ENCODE data around the gene APOBEC3C.

GRCh38 chr22:38971791-38972190 lies 42.3 kb upstream of the APOBEC3C start:
- TF ChIP-seq POLR2A (IDR thresholded peaks at IDR 0.05; ENCODE audit: low read length) = no peak
- TF ChIP-seq GATA1 (IDR thresholded peaks at IDR 0.05; ENCODE audit: low read depth, low read length) = no peak

All from erythroblast (primary cell).